Hepatocyte (in vitro differentiated cells): ENCODE measurements around the gene LCAT. TPM values are rescaled to one million over a fixed set of nuclear protein-coding genes. Genes with fewer than 3 reads are reported as not detected.

ENCODE experiments used
- DNase-seq: peaks from one replicate; pipeline ENCODE4 v3.0.0-alpha.2; 2016; ENCODE audit warnings: low spot score
- H2AFZ ChIP-seq: fragments of 200-600 bp; sonication (generic); 2 replicates; pipeline ENCODE4 v1.6.0; 2016; ENCODE audit warnings: antibody characterized with exemption, mild to moderate bottlenecking
- H3K27ac ChIP-seq: fragments of 200-600 bp; sonication (generic); 2 replicates; pipeline ENCODE4 v1.5.1; 2016; ENCODE audit warnings: mild to moderate bottlenecking
- H3K27me3 ChIP-seq: fragments of 200-600 bp; sonication (generic); 2 replicates; pipeline ENCODE4 v1.6.1; 2016
- H3K36me3 ChIP-seq: fragments of 200-600 bp; sonication (generic); replicated peaks from 2 replicates; pipeline ENCODE4 v1.5.1; 2016; ENCODE audit warnings: low read depth; ENCODE audit not compliant: insufficient read depth
- H3K4me1 ChIP-seq: fragments of 200-600 bp; sonication (generic); 2 replicates; pipeline ENCODE4 v1.5.1; 2016; ENCODE audit warnings: mild to moderate bottlenecking, moderate library complexity; ENCODE audit not compliant: insufficient read depth
- H3K4me2 ChIP-seq: fragments of 200-600 bp; sonication (generic); 2 replicates; pipeline ENCODE4 v1.6.0; 2016
- H3K4me3 ChIP-seq: fragments of 200-600 bp; sonication (generic); 2 replicates; pipeline ENCODE4 v1.5.1; 2016; ENCODE audit warnings: mild to moderate bottlenecking
- H3K79me2 ChIP-seq: fragments of 200-600 bp; sonication (generic); 2 replicates; pipeline ENCODE4 v1.6.0; 2017; ENCODE audit warnings: mild to moderate bottlenecking
- H3K9me2 ChIP-seq: fragments of 200-600 bp; sonication (generic); replicated peaks from 2 replicates; pipeline ENCODE4 v1.6.0; 2017; ENCODE audit warnings: mild to moderate bottlenecking; ENCODE audit not compliant: insufficient read depth
- H3K9me3 ChIP-seq: fragments of 200-600 bp; sonication (generic); 2 replicates; pipeline ENCODE4 v1.5.1; 2016; ENCODE audit warnings: low read depth, mild to moderate bottlenecking
- H4K20me1 ChIP-seq: fragments of 200-600 bp; sonication (generic); 2 replicates; pipeline ENCODE4 v1.6.0; 2016; ENCODE audit warnings: mild to moderate bottlenecking; ENCODE audit not compliant: insufficient read depth, poor library complexity, severe bottlenecking
- CTCF ChIP-seq: fragments of 200-600 bp; sonication (generic); IDR thresholded peaks from 2 replicates; pipeline ENCODE4 v1.5.1; 2016; ENCODE audit warnings: antibody characterized with exemption, mild to moderate bottlenecking; ENCODE audit not compliant: poor library complexity
- EZH2 ChIP-seq: fragments of 200-600 bp; sonication (generic); IDR thresholded peaks from 2 replicates; pipeline ENCODE4 v1.6.1; 2016; ENCODE audit warnings: antibody characterized with exemption, mild to moderate bottlenecking, borderline replicate concordance
- EZH2phosphoT487 ChIP-seq: fragments of 200-600 bp; sonication (generic); IDR thresholded peaks from one replicate; pipeline ENCODE4 v1.6.1; 2018; ENCODE audit warnings: antibody characterized with exemption, mild to moderate bottlenecking, low read depth, moderate library complexity; ENCODE audit not compliant: unreplicated experiment, severe bottlenecking
- WGBS: methylation state at CpG from one replicate; pipeline ENCODE4 v1.1.6; 2016; ENCODE audit warnings: low lambda C conversion rate; ENCODE audit errors: missing lambda C conversion rate; 5-methylcytosine and 5-hydroxymethylcytosine counted together
- polyA plus RNA-seq: library from polyadenylated mRNA; unstranded; fragments of >200 nt; fragmentation: Nextera tagmentation; extraction: Ambion mirVana; gene quantifications from 2 replicates; pipeline ENCODE4 v1.2.1, GENCODE V29; 2016
- total RNA-seq: library from RNA; depleted of rRNA; stranded (reverse); fragments of >200 nt; gene quantifications from 2 replicates; pipeline ENCODE4 v1.2.3, GENCODE V29; 2014

Gene LCAT
- total and polyA plus RNA-seq, 2 experiments from 2014 or later = 15.6 to 44.6 TPM

DNA sequence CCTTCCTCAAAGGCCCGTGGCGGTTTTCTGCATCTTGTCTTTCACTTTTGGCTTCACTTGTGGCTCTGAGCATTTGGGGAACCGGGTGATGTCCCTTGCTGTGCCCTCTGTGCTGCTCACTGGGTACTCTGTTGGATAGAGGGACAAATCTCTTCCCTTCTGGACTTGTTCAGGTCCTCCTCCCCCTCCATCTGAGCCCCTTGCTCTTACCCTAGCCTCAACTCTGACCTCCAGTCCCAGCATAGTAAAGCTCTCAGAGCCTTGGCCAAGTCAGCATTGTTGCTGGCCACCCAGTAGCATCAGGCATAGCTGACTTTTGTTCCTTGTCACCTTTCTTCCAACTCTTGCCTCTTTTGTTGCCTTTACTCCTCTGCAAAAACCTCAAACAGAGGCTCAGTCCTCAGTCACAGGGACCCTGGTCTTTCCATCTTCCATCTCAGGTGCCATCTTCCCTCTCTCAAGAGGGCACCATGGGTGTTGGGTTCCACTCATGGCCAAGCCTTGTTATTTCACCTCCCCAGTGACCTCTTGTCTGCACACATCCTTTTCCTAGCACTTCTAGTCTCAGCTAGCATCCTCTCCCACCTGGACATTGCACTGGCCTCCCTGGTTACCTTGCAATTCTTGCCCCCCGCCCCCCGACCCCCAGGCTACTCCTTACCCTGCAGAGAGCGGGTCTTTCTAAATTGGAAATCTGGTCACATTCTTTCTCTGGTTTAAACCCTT is 6.9 kb downstream of the LCAT start:
- 49% methylated on average over 6 of the region's 6 CpGs for WGBS
- no peaks in the 10 kb centered on the region for H3K9me2 ChIP-seq
- no peaks in the 10 kb centered on the region for H3K27me3 ChIP-seq
- peak overlapping the region; percentile 90 for H3K27ac ChIP-seq
- H3K36me3 ChIP-seq = no peaks in the 10 kb centered on the region
- H3K4me3 ChIP-seq = peak overlapping the region; percentile 87
- no peak for DNase-seq
- peaks cover 8% of the 10 kb centered on the region for H3K4me1 ChIP-seq
- TF ChIP-seq EZH2 = no peak
- no peak for TF ChIP-seq EZH2phosphoT487
- no peak for TF ChIP-seq CTCF
- H3K9me3 ChIP-seq = no peaks in the 10 kb centered on the region
- peak overlapping the region; percentile 46 for H2AFZ ChIP-seq
- peak overlapping the region; percentile 83 for H3K4me2 ChIP-seq
- no peaks in the 10 kb centered on the region for H4K20me1 ChIP-seq
- peaks cover 24% of the 10 kb centered on the region for H3K79me2 ChIP-seq

- no peaks in the 10 kb centered on the region for H3K36me3 ChIP-seq
- H3K27ac ChIP-seq = peak within 1 kb of the TSS; percentile 90
- H3K4me3 ChIP-seq = peak within 1 kb of the TSS; percentile 87
- H3K27me3 ChIP-seq = no peaks in the 10 kb centered on the region
- no peaks in the 10 kb centered on the region for H3K9me2 ChIP-seq
- no peaks in the 10 kb centered on the region for H3K9me3 ChIP-seq
- no peak for TF ChIP-seq EZH2phosphoT487
- no peak for TF ChIP-seq EZH2
- no peak for TF ChIP-seq CTCF
- DNase-seq = peak; percentile 78
- under 1% methylated on average over 47 of the region's 54 CpGs for WGBS
- peak within 1 kb of the TSS; percentile 83 for H3K4me2 ChIP-seq
- H2AFZ ChIP-seq = peak within 1 kb of the TSS; percentile 46
- H4K20me1 ChIP-seq = no peaks in the 10 kb centered on the region
- H3K79me2 ChIP-seq = peaks cover 24% of the 10 kb centered on the region
- H3K4me1 ChIP-seq = peaks cover 8% of the 10 kb centered on the region
Measured at GRCh38 chr16:67936124-67936879, 7.6 kb downstream of the LCAT start, which contains the start of gene PSMB10. Gene PSMB10 (minus strand): TSS chr16:67936850. CDS start chr16:67936749, 101 bp downstream.

DNA sequence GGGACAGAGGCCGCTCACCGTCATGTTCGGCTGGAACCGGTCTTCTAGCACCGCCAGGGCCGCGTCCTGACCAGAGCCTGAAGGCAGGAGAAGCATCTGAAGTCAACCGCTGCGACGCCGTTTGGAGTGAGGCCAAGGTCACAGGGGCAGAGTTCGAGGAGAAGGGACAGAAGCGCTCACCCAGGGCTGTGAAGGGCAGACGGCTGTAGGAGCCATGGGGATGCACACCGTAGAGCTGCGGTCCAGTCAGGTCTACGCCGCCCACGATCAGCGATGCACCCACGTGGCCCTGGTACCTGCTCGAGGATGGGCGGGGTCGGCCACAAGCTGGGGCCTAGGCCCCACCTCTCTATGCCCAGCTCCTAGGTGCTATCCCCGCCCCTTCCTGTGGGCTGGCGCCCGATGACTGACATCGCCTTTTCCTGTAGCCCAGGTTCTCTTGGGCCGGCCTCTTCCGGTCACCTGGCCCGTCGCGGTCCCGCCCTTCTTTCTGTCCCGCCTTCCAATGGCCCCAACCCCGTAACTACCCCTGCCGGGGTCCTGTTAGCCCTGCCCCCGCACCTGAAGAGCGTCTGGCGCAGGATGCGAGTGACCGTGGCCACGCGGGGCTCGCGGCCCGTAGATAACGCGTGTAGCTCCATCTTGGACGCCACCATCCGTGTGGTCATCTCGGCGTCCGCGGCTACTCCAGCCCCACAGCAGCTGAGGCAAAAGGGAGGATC is 8.4 kb downstream of the LCAT start:
- H3K36me3 ChIP-seq = no peaks in the 10 kb centered on the region
- H3K27ac ChIP-seq = peak overlapping the region; percentile 90
- H3K79me2 ChIP-seq = peaks cover 24% of the 10 kb centered on the region
- no peaks in the 10 kb centered on the region for H3K9me3 ChIP-seq
- H2AFZ ChIP-seq = peak overlapping the region; percentile 46
- 1% methylated on average over 42 of the region's 55 CpGs for WGBS
- H3K27me3 ChIP-seq = no peaks in the 10 kb centered on the region
- H3K9me2 ChIP-seq = no peaks in the 10 kb centered on the region
- H3K4me1 ChIP-seq = peaks cover 8% of the 10 kb centered on the region
- peak; percentile 98 for DNase-seq
- H4K20me1 ChIP-seq = no peaks in the 10 kb centered on the region
- peak overlapping the region; percentile 87 for H3K4me3 ChIP-seq
- H3K4me2 ChIP-seq = peak overlapping the region; percentile 86
- TF ChIP-seq EZH2 = no peak

DNA sequence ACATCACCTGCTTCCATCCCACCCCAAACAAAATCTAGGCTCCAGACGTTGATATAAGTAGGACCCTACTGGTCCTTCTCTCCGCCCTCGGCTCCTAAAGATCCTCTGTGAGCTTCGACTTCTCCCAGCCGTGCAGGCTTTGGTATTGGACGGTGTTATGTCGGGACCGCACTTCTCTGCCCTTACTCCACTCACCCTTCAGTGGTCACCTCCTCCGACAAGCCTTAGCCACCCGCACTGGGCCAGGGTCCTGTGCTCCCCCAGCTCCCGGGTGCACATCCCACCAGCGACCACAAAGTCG is 8.9 kb downstream of the LCAT start:
- Histone ChIP-seq H3K4me2 (peak overlapping the region; percentile 86), H3K9me2 (no peaks in the 10 kb centered on the region), H4K20me1 (no peaks in the 10 kb centered on the region), H3K36me3 (no peaks in the 10 kb centered on the region), H3K4me1 (peaks cover 8% of the 10 kb centered on the region), H3K27ac (no peak overlapping the region), H3K4me3 (peak overlapping the region; percentile 8), H3K9me3 (no peaks in the 10 kb centered on the region), H3K27me3 (no peaks in the 10 kb centered on the region), H3K79me2 (peaks cover 24% of the 10 kb centered on the region), H2AFZ (no peak overlapping the region)
- WGBS = 12% methylated on average over 13 of the region's 13 CpGs
- no peak for DNase-seq
- TF ChIP-seq CTCF (no peak), EZH2phosphoT487 (no peak), EZH2 (no peak)
